Kidney (tissue), 14 donors: Measurements from ENCODE around the gene LDLRAD4. TPM values are rescaled to one million over a fixed set of nuclear protein-coding genes. Genes with fewer than 3 reads are reported as not detected.

Source experiments
- DNase-seq, 5 donors: peaks; one replicate each; pipeline ENCODE4 v3.0.0-alpha.2; 2013 to 2020
- FAIRE-seq: peaks from 2 replicates; lab custom pipeline; 2012; peaks lifted over from hg19 to GRCh38; lab: Jason Lieb, UNC
- H3K27ac ChIP-seq, 2 donors: one replicate each; pipeline ENCODE4 v1.7.0; 2013; ENCODE audit warnings: low read depth in 2 of 2, low read length in 2 of 2, inconsistent platforms in 1 of 2
- H3K27me3 ChIP-seq: one replicate; pipeline ENCODE4 v1.7.1; 2013; ENCODE audit warnings: low read length, inconsistent platforms; ENCODE audit not compliant: control insufficient read depth, insufficient read depth
- H3K36me3 ChIP-seq, 3 donors: one replicate each; pipeline versions ENCODE4 v1.7.0 to v1.7.1; 2013; ENCODE audit warnings: low read length in 3 of 3, control low read depth in 1 of 3, inconsistent platforms in 1 of 3; ENCODE audit not compliant: insufficient read depth in 3 of 3, control insufficient read depth in 2 of 3
- H3K4me1 ChIP-seq, 3 donors: one replicate each; pipeline versions ENCODE4 v1.7.0 to v1.7.1; 2013; ENCODE audit warnings: low read length in 3 of 3, inconsistent platforms in 1 of 3, low read depth in 1 of 3; ENCODE audit not compliant: control insufficient read depth in 2 of 3, insufficient read depth in 2 of 3
- H3K4me3 ChIP-seq, 3 donors: one replicate each; pipeline versions ENCODE4 v1.7.0 to v1.8.1; 2013; ENCODE audit warnings: low read length in 3 of 3, control low read depth in 1 of 3, inconsistent platforms in 1 of 3
- H3K9ac ChIP-seq, 3 donors: one replicate each; pipeline versions ENCODE4 v1.7.0 to v1.7.1; 2013; ENCODE audit warnings: low read length in 3 of 3, control low read depth in 1 of 3, inconsistent platforms in 1 of 3
- H3K9me3 ChIP-seq, 3 donors: one replicate each; pipeline versions ENCODE4 v1.7.0 to v1.7.1; 2013; ENCODE audit warnings: low read length in 3 of 3, control low read depth in 1 of 3, inconsistent platforms in 1 of 3; ENCODE audit not compliant: control insufficient read depth in 2 of 3, insufficient read depth in 1 of 3
- intact Hi-C: fragments of 100-400 bp; cut with DNase I; formaldehyde crosslinking; loops from one replicate; pipeline ENCODE4 v1.11.1; 2022
- polyA plus RNA-seq: library from polyadenylated mRNA; stranded (reverse); fragments of 350-450 nt; fragmentation: Illumina TruSeq; extraction: RNeasy Lipid Tissue Mini Kit (QIAGEN cat#74804); gene quantifications from one replicate; pipeline ENCODE4 v1.2.3, GENCODE V29; 2014; ENCODE audit warnings: low read depth, low replicate concordance; ENCODE audit not compliant: insufficient read depth
- total RNA-seq: library from RNA; stranded (reverse); fragmentation: NEBNext Ultra II Directional; extraction: Animal tissue kit (Norgen Biotek cat#: 25700); gene quantifications from one replicate; pipeline ENCODE4 v1.2.1, GENCODE V29; 2021
- TF ChIP-seq, protein P1 (sequence below): IDR thresholded peaks from 3 replicates; pipeline ENCODE4 v1.5.1; 2012; ENCODE audit warnings: mild to moderate bottlenecking, moderate library complexity, borderline replicate concordance; ENCODE audit not compliant: insufficient read depth; ENCODE audit errors: extremely low read depth
- donor health status: control.
- donor health status: control.
- donor health status: control.
- donor health status: control.
- donor health status: control.
- donor health status: DM: yes; HTN: yes; CAD: no.
- donor health status: Normal renal cell carcinoma (clear cell type).

The LDLRAD4 gene
- total and polyA plus RNA-seq, 2 donors from 2014 or later: 2.3 to 42.3 TPM

DNA sequence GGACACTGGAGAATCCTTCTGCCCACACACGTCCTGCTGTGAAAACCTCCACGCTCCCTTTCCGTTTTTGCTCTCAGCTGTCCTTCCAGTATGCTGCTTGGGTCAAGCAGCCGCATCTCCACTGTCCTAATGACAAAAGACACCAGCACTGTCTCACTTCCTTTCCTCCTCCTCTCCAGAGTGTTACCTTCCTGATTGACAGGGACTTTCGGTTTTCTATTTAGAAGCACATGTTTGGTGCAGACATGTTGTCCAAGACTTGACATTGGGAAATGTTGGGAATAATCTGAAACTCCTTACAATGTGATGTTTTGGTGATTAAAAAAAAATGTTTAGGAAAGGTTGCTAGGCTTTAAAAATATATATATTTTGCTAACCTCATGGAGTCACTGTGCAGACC, 281.2 kb downstream of the LDLRAD4 start:
- Histone ChIP-seq H3K9me3 (no peaks in the 10 kb centered on the region), H3K4me1 (peaks cover 3 to 11% (median 6%) of the 10 kb centered on the region in 3 donors), H3K36me3 (peaks cover 0 to 2% (median 0%) of the 10 kb centered on the region in 3 donors), H3K4me3 (no peak overlapping the region), H3K27ac (peak overlapping the region; percentile 58 to 70), H3K9ac (peak overlapping the region in 1 of 3 donors; percentile 60), H3K27me3 (no peaks in the 10 kb centered on the region)
- FAIRE-seq (no peak), DNase-seq (peak in 2 of 5 donors; percentile 39 to 67)
- TF ChIP-seq, protein P1, sequence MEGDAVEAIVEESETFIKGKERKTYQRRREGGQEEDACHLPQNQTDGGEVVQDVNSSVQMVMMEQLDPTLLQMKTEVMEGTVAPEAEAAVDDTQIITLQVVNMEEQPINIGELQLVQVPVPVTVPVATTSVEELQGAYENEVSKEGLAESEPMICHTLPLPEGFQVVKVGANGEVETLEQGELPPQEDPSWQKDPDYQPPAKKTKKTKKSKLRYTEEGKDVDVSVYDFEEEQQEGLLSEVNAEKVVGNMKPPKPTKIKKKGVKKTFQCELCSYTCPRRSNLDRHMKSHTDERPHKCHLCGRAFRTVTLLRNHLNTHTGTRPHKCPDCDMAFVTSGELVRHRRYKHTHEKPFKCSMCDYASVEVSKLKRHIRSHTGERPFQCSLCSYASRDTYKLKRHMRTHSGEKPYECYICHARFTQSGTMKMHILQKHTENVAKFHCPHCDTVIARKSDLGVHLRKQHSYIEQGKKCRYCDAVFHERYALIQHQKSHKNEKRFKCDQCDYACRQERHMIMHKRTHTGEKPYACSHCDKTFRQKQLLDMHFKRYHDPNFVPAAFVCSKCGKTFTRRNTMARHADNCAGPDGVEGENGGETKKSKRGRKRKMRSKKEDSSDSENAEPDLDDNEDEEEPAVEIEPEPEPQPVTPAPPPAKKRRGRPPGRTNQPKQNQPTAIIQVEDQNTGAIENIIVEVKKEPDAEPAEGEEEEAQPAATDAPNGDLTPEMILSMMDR: no peak
- intact Hi-C loops: no loop called here

DNA sequence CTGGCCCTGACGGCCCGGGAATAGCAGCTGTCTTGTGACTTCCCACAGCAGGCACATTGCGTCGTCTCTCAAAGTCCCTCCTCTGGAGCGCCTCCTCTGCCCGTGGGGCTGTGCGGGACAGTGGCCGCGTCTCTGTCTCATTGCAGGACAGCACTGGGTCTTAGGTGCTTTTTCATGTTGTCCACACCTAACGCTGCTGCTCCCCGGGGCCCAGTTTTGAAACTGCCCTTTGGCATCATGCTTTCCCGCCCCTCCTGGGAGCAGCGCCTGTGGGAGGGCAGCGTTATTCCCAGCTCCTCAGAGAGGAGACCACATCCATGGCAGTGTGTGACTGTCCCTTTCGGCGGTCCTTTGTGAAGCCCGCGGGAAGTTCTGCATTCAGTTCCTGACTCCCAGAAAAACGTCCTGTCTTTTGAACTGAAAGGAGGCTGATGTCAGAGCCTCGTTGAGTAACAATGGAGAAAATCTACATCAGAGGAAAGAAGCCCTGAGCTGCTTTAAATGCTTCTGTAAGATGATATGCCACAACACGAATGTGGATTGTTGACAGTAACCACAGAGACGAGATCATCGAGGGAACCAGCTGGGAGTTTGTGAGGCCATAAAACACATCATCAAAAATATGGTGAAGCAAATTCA, 281.8 kb downstream of the LDLRAD4 start:
- Histone ChIP-seq H3K9ac (peak overlapping the region in 1 of 3 donors; percentile 60), H3K4me1 (peaks cover 3 to 11% (median 6%) of the 10 kb centered on the region in 3 donors), H3K27me3 (no peaks in the 10 kb centered on the region), H3K27ac (peak overlapping the region; percentile 58 to 70), H3K9me3 (no peaks in the 10 kb centered on the region), H3K4me3 (peak overlapping the region in 1 of 3 donors; percentile 41), H3K36me3 (peaks cover 0 to 2% (median 0%) of the 10 kb centered on the region in 3 donors)
- intact Hi-C loops: no loop called here
- FAIRE-seq (no peak), DNase-seq (peak; percentile 62 to 91 (median 81))
- TF ChIP-seq, protein P1: no peak

DNA sequence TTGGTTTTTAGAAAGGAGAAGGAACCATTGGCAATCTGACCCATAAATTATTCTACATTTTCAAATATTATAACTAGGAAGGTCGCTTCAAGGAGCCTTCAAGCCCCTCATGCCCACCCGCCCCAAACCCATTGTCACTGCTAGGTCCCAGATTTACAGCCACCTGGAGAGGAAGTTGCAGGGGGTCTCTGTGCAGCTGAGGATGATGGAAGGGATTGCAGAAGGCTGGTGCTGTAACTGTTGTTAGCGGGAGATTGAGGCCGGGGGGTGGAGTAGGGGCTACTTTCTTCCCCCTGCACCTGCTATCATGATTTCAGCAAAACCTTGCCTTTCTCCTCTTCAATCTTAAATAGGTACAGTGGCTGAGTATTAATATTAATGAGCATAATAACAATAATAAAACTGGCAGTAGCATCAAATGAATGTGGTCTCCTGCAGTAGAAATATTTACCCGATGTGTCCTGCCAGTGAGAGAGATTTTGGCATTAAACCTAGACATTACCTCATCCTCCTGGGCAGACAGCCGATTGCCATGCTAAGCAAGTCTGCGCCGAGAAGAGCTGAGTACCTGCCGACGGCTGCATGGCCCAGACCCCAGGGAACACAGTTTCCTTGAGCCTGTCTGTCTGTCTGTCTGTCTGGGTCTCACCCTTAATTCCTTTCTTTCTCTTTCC, 282.4 kb downstream of the LDLRAD4 start:
- DNase-seq (peak in 3 of 5 donors; percentile 42 to 70 (median 44)), FAIRE-seq (no peak)
- Histone ChIP-seq H3K27ac (peak overlapping the region in 1 of 2 donors; percentile 70), H3K9me3 (no peaks in the 10 kb centered on the region), H3K4me3 (peak overlapping the region in 1 of 3 donors; percentile 2), H3K9ac (no peak overlapping the region), H3K27me3 (no peaks in the 10 kb centered on the region), H3K4me1 (peaks cover 3 to 11% (median 6%) of the 10 kb centered on the region in 3 donors), H3K36me3 (peaks cover 0 to 2% (median 0%) of the 10 kb centered on the region in 3 donors)
- intact Hi-C loops: no loop called here
- TF ChIP-seq, protein P1: no peak
